NB4 (cell line): ENCODE results near the gene APOL3.

Experiments used
- DNase-seq: peaks from one replicate; pipeline ENCODE4 v3.0.0; 2010; ENCODE audit warnings: low read depth
- H3K4me3 ChIP-seq: one replicate; pipeline ENCODE4 v1.5.1; 2011; ENCODE audit warnings: mild to moderate bottlenecking, low read depth, low read length, moderate library complexity
- CTCF ChIP-seq: IDR thresholded peaks from one replicate; pipeline ENCODE4 v1.5.1; 2012; ENCODE audit warnings: low read depth, low read length
- MYC ChIP-seq: IDR thresholded peaks from 2 replicates; pipeline ENCODE4 v1.6.1; 2011; ENCODE audit warnings: low read depth, low read length
- POLR2A ChIP-seq: IDR thresholded peaks from 2 replicates; pipeline ENCODE4 v1.6.1; 2011; ENCODE audit warnings: mild to moderate bottlenecking; ENCODE audit not compliant: insufficient read length; ENCODE audit errors: extremely low read depth
- TF ChIP-seq, protein P1 (sequence below): IDR thresholded peaks from 2 replicates; pipeline ENCODE4 v1.6.1; 2011; ENCODE audit warnings: low read depth, low read length

Gene APOL3

GRCh38 chr22:36116127-36116526 is 44.4 kb downstream of the APOL3 start:
- H3K4me3 ChIP-seq = no peak overlapping the region
- TF ChIP-seq MYC = no peak
- TF ChIP-seq, protein P1, sequence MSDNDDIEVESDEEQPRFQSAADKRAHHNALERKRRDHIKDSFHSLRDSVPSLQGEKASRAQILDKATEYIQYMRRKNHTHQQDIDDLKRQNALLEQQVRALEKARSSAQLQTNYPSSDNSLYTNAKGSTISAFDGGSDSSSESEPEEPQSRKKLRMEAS = no peak
- peak; percentile 12 for DNase-seq

DNA sequence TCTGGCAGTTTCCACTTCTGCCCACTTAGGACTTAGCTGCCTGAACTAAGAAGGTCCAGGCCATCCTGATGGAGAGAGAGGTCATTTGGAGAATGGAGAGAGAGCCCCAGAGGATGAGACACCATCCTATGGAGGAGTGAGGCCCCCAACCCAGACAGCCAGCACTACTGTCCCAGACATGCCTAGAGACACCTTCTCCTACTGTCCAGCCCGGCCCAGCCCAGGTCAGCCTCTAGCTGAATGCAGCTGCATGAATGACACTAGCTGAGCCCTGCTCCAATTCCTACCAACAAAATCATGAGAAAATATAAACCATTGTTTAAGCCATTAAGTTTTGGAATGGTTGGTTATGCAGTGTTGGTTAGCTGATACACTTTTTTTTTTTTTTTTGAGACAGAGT is 47.4 kb downstream of the APOL3 start:
- TF ChIP-seq, protein P1 = no peak
- TF ChIP-seq POLR2A = no peak
- TF ChIP-seq CTCF = no peak
- no peak for TF ChIP-seq MYC
- DNase-seq = no peak
- no peak overlapping the region for H3K4me3 ChIP-seq

DNA sequence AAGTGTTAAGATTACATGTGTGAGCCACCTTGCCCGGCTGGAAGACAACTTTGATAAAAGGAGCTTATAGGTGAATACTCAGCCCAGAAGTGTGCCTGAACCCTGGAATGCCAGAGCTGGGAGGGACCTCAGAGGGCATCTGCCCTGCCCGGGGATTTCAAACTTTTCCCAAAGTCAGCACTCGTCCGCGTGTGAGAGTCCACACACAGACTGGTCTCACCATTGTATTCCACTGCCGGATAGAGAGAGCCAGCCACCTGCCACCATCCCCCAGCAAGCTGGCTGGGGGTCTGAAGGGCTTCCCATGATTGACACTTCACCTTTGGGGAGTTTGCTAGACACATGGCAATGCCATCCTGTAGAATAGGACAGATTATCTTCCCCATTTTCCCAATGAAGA is 49.2 kb downstream of the APOL3 start:
- H3K4me3 ChIP-seq = no peak overlapping the region
- TF ChIP-seq MYC (no peak), POLR2A (no peak), CTCF (no peak)
- TF ChIP-seq, protein P1 = no peak
- DNase-seq = no peak

DNA sequence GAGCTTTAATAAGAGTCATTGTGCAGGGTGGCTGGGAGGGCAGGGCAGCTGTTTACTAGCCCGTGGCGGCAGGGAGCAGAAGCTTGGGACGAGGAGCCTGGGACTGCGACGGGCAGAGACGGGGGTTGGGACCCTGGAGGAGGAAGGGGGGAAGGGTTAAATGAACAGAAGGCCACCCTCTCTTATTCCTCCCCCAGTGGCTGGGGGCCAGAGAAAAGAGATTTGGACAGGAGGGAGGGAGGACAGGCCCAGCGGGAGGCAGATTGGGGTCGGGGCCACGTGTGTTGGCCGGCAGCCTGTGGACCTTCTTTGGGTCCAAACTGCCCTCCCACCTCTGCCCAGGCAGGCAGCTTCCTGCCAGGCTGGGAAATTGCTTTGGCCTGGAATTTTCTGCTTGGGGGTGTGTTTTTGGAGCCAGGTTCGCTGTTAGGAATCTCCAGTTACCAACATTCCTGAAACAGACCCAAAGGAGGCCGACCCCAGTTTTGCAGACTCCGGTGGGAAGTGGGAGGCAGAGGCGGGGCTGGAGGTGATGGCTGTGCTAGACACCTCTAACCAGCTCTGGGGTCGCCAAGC is 50.2 kb downstream of the APOL3 start:
- no peak overlapping the region for H3K4me3 ChIP-seq
- TF ChIP-seq CTCF (no peak), MYC (no peak), POLR2A (no peak)
- TF ChIP-seq, protein P1 = no peak
- DNase-seq = no peak

DNA sequence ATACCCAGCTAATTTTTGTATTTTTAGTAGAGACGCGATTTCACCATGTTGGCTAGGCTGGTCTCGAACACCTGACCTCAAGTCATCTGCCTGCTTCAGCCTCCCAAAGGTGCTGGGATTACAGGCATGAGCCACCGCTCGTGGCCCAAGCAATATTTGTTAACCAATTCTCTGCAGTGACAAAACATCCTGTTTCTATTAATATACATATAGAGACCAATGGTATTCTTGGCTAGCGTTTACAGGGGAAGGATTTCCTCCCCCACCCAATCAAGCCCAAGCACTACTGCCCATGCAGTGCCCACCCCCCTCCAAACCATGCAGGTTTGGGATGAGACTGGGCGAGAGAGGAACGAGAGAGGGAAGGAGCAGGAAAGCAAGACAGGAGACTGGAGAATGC is 53.1 kb downstream of the APOL3 start:
- H3K4me3 ChIP-seq = no peak overlapping the region
- TF ChIP-seq, protein P1 = no peak
- TF ChIP-seq CTCF (no peak), POLR2A (no peak), MYC (no peak)
- no peak for DNase-seq

DNA sequence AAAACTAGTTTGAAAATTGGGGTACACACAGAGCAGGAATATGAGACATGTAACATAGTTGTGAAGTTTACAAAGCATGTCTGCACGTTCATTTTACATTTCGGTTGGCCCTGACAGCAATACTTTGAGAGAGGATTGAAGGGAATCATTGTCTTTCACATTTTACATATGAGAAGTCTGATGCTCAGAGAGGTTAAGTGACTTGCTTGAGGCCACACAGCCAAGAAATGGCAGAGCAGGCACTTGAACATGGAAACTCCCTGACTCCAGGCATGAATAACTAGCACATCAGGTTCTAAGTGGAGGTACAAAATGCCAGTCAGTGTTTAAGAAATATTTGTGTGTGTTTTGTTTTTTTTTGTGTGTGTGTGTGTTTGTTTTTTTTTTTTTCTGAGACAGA is 53.6 kb downstream of the APOL3 start:
- TF ChIP-seq, protein P1 = no peak
- TF ChIP-seq POLR2A = no peak
- no peak for TF ChIP-seq CTCF
- no peak for TF ChIP-seq MYC
- no peak for DNase-seq
- H3K4me3 ChIP-seq = no peak overlapping the region
